ENCODE data around the gene SORCS2. TPM values are rescaled to one million over a fixed set of nuclear protein-coding genes. Genes with fewer than 3 reads are reported as not detected.
"Not testable (repeated sequence)": the region's sequence is repeated elsewhere in the genome, so short reads cannot be mapped to it uniquely, and the experiment has no call there.

SORCS2 gene
- total RNA-seq, 2 donors from 2014 or later = 0.21 to 0.92 TPM

GRCh38 chr4:7558436-7558835 is 366.1 kb downstream of the SORCS2 start:
- intact Hi-C loops (cut with DNase I, micrococcal nuclease) = no loop called here
- no peak for ATAC-seq
- no peak for DNase-seq

GRCh38 chr4:7559316-7559715 is 367.0 kb downstream of the SORCS2 start:
- ATAC-seq (no peak), DNase-seq (no peak)
- intact Hi-C loops (cut with DNase I, micrococcal nuclease) = no loop called here

DNA sequence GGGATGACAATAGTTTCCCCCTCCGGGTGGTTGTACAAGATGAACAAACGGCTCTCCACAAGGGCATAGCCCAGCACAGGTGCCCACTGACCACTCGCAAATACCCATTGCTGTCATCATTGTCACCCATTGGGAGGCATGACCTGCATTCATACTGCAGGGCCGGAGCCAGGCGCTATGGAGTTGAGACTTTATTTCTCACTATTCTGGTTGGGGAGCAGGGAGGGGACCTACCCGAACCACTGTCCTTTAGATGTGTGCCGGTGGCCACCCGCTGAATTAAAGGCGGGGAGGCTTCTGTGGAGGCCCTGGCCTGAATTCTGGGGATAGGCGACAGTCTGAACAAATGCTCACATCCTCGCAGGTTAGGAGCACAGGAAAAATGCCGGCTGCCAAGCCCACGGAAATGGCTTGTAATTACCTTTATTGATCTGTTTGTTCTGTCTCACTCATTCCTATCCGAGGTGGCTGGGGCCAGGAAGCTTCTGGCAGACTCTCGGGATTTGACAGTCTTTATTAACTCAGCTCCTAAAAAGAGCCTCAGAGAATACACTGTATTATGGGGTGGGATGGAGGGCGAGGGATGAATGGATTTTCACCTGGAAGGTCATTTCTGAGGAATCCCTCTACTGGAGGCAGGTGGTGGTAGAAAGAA is 367.5 kb downstream of the SORCS2 start:
- intact Hi-C loops (cut with DNase I, micrococcal nuclease) = no loop called here
- ATAC-seq = no peak
- no peak for DNase-seq

DNA sequence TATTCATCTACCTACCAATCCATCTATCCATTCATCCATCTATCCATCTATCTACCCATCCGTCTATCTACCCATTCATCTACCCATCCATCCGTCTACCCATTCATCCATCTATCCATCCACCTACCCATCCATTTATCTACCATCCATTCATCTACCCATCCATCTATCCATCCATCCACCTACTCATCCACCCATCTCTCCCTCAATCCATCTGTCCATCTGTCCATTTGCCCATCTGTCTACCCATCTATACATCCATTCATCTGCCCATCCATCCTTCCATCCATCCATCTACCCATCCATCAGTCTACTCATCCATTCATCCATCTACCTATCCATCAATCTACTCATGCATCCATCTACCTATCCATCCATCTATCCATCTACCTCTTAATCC is 369.2 kb downstream of the SORCS2 start:
- ATAC-seq (no peak), DNase-seq (no peak)
- intact Hi-C loops (cut with DNase I, micrococcal nuclease) = no loop called here

GRCh38 chr4:7564242-7564641 is 371.9 kb downstream of the SORCS2 start:
- ATAC-seq (no peak), DNase-seq (no peak)
- intact Hi-C loops (cut with DNase I, micrococcal nuclease) = no loop called here

- intact Hi-C loops (cut with DNase I, micrococcal nuclease) = no loop called here
- ATAC-seq (no peak), DNase-seq (no peak)
Observed at GRCh38 chr4:7565483-7565882, 373.1 kb downstream of the SORCS2 start.

GRCh38 chr4:7569810-7570783 is 377.8 kb downstream of the SORCS2 start:
- intact Hi-C loops (cut with DNase I, micrococcal nuclease) = no loop called here
- no peak for ATAC-seq
- no peak for DNase-seq

GRCh38 chr4:7571001-7571400 is 378.7 kb downstream of the SORCS2 start:
- DNase-seq = no peak
- intact Hi-C loops (cut with DNase I, micrococcal nuclease) = no loop called here
- no peak for ATAC-seq

GRCh38 chr4:7571701-7572100 is 379.4 kb downstream of the SORCS2 start:
- ATAC-seq (no peak), DNase-seq (no peak)
- intact Hi-C loops (cut with DNase I, micrococcal nuclease) = no loop called here

DNA sequence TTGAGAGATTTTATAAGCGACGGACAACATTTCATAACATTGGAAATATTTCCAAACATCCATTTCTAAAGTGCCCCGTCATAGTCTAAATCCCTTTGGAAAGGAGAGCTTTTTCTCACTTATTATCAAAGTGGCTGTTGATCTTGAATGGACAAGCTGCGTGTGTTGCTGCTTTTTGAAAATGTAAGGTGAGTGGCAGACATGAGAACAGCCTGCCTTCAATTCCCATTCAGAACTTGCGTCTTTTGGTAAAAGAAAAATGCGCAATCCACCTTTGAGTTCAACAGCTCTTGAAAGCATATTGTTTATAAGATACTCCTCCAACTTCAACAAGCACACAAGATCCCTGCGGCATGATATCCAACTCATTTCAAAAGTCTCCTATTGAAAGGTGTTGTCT is 380.6 kb downstream of the SORCS2 start:
- DNase-seq (no peak), ATAC-seq (no peak)
- intact Hi-C loops (cut with DNase I, micrococcal nuclease) = no loop called here

DNA sequence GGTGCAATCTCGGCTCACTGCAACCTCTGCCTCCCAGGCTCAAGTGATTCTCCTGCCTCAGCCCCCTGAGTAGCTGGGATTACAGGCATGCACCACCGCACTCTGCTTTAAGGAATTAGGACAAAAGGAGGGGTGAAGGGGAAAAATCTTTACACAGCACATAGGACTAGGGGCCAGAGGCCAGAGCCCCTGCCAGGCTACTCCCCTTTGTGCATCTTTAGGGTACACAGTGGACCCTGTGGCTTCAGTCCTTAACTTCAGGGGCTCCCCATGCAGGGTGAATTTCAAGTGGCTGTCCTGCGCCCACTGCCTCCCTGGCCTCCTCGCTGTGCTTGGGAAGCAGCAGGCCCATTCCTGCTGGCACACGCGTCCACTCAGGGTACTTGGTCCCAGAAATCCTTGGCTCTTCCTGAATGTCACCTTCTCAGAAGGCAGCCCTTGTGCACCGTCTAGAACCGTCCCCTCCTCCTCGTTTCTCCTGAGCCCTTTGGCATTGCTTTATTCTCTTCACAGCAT is 381.3 kb downstream of the SORCS2 start:
- DNase-seq = no peak
- ATAC-seq = no peak
- intact Hi-C loops (cut with DNase I, micrococcal nuclease) = no loop called here

DNA sequence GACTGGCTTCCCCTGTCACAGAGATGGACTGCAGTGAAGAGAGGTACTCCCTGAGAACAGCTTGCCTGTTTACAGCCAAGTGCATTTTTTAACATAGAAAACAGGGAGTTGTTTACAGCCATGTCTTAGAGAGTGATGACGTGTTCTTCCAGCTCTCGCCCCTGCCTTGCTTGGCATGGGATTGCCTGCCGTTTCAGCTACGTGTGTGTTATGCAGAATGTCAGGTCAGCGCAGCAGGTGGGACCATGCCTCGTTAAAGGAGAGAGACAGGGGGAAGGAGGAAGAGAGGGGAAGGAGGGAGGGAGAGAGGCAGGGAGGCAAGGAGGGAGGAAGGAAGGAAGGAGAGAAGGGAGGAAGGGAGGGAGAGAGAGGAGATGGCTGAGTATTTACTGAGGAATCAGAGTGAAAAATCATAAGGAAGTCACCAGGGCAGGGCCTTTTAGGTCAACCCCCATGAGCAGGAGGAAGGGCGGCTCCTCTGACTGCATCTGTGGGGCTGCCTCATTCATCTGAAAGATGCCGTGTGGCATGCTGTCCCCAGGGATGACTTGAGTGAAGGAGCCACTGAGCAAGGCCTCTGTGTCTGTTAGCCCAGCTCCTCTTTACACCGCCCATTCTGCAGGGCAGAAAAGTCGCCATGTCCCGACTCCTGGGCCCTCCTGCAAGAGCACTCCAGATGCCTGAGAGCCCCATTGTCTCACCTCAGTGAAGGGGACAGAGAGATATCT is 382.1 kb downstream of the SORCS2 start:
- DNase-seq (no peak), ATAC-seq (no peak)
- intact Hi-C loops (cut with DNase I, micrococcal nuclease) = no loop called here

GRCh38 chr4:7575426-7575825 is 383.1 kb downstream of the SORCS2 start:
- no peak for ATAC-seq
- intact Hi-C loops (cut with DNase I, micrococcal nuclease) = no loop called here

GRCh38 chr4:7577361-7578039 is 385.2 kb downstream of the SORCS2 start:
- ATAC-seq = not testable (repeated sequence)

More at GRCh38 chr4:7575426-7575825, 383.1 kb downstream of the SORCS2 start:
- DNase-seq = no peak

DNA sequence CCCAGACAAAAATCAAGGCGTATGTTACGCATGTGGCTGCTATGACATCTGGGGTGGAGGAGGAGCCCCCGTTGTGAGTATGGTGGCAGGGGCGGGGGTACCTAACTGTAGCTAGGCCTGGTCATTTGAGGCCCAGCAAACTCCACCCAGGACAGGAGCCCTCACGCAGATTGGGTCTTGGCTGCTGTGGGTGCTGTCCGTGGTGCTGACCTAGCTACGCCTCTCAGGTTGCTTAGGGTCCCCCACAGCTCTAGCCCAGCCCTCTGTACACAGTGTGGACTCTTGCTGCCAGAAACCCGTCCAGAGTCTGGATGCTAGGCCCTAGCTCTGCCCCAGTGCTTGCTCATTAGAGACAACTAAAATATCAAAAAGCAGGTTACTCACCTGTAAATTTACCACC is 389.1 kb downstream of the SORCS2 start:
- intact Hi-C loops (cut with DNase I, micrococcal nuclease) = no loop called here
- DNase-seq (peak in 1 of 2 donors; percentile 18), ATAC-seq (no peak)

More at GRCh38 chr4:7577361-7578039, 385.2 kb downstream of the SORCS2 start:
- DNase-seq; intact Hi-C loops (cut with DNase I, micrococcal nuclease): not testable (repeated sequence)

DNA sequence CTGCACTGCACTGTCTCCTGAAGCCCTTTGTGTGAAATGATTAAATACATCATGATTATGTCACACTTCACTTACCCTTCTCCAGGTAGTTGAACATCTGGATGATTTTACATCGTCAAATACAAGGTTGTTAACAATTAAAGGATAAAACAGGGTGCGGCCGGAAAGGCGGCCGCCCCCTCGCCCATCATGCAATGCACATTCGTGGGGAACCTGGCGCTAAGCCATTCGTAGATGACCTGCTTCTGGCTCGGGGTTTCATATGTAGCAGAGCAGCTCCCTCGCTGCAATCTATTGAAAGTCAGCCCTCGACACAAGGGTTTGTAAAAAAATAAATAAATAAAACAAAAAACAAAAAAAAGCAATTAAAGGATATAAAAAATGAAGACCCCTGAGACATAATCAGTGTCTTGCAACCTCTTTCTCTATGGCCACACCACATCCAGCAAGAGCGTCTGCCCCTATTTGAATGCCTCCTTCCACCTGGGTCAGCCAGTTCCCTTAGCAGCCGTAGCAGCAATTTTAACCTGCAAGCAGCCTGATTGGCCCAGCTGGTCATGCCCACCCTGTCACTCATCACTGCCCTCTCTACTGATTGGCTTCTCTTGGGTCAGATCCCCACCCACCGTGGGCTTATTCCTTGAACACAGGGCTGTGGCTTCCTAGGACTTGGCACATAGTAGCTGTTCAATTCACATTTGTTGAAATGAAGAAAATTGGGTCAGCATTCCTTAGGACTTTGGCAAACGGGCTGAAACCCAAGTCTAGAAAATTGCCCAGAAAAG is 390.2 kb downstream of the SORCS2 start:
- intact Hi-C loops (cut with DNase I, micrococcal nuclease) = no loop called here
- DNase-seq (no peak), ATAC-seq (no peak)

- intact Hi-C loops (cut with DNase I, micrococcal nuclease) = no loop called here
- DNase-seq (no peak), ATAC-seq (no peak)
Observed at GRCh38 chr4:7584098-7584497, 391.8 kb downstream of the SORCS2 start.

- DNase-seq (no peak), ATAC-seq (no peak)
- intact Hi-C loops (cut with DNase I, micrococcal nuclease) = no loop called here
Observed at GRCh38 chr4:7584606-7585159, 392.3 kb downstream of the SORCS2 start.

Data from left colon (tissue), 2 donors.